ENCODE measurements around the gene ARHGAP26.

GRCh38 chr5:143218517-143219170, 448.5 kb downstream of the ARHGAP26 start:
- TF ChIP-seq, protein P1, sequence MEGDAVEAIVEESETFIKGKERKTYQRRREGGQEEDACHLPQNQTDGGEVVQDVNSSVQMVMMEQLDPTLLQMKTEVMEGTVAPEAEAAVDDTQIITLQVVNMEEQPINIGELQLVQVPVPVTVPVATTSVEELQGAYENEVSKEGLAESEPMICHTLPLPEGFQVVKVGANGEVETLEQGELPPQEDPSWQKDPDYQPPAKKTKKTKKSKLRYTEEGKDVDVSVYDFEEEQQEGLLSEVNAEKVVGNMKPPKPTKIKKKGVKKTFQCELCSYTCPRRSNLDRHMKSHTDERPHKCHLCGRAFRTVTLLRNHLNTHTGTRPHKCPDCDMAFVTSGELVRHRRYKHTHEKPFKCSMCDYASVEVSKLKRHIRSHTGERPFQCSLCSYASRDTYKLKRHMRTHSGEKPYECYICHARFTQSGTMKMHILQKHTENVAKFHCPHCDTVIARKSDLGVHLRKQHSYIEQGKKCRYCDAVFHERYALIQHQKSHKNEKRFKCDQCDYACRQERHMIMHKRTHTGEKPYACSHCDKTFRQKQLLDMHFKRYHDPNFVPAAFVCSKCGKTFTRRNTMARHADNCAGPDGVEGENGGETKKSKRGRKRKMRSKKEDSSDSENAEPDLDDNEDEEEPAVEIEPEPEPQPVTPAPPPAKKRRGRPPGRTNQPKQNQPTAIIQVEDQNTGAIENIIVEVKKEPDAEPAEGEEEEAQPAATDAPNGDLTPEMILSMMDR (IDR thresholded peaks at IDR 0.05; ENCODE audit: low read depth, low read length, missing input control): no peak
- TF ChIP-seq GABPA (IDR thresholded peaks at IDR 0.05 in 1 of 2, conservative IDR thresholded peaks at IDR 0.05 in 1 of 2) (no peak), YY1 (IDR thresholded peaks at IDR 0.05) (no peak)

All from liver (tissue), 3 donors.